K562 treated with DMSO at 1 percent for 12 hours (cell line): ENCODE measurements around the gene PELI1. TPM values are rescaled to one million over a fixed set of nuclear protein-coding genes. Genes with fewer than 3 reads are reported as not detected.

ENCODE experiments used
- total RNA-seq: library from RNA; unstranded; fragments of 300-600 nt; gene quantifications from 2 replicates; pipeline ENCODE4 v1.2.3, GENCODE V29; 2022; ENCODE audit not compliant: insufficient read depth

PELI1 gene, protein sequence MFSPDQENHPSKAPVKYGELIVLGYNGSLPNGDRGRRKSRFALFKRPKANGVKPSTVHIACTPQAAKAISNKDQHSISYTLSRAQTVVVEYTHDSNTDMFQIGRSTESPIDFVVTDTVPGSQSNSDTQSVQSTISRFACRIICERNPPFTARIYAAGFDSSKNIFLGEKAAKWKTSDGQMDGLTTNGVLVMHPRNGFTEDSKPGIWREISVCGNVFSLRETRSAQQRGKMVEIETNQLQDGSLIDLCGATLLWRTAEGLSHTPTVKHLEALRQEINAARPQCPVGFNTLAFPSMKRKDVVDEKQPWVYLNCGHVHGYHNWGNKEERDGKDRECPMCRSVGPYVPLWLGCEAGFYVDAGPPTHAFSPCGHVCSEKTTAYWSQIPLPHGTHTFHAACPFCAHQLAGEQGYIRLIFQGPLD
- total RNA-seq: 6.8 and 21.6 TPM in 2 replicates

GRCh38 chr2:64144057-64145013 lies at the start of gene PELI1:
PELI1 (minus strand) TSS chr2:64144420; CDS start chr2:64108310, 36,110 bp downstream.

Other genes with a start within 250 kb of the PELI1 start
- 5.3 and 20.3 TPM in 2 replicates for gene VPS54, start 125.0 kb downstream of the PELI1 start, total RNA-seq